Measurements from ENCODE around the gene SPG7.
"Not testable (repeated sequence)": the region's sequence is repeated elsewhere in the genome, so short reads cannot be mapped to it uniquely, and the experiment has no call there.

SPG7 gene

GRCh38 chr16:89507834-89508590 is at the start of gene SPG7:
Gene SPG7 (plus strand): TSS chr16:89508403. CDS start chr16:89508418, 15 bp downstream.
- H3K4me3 ChIP-seq (ENCODE audit: low read depth, low read length): peak within 1 kb of the TSS; percentile 91
- TF ChIP-seq, protein P1, sequence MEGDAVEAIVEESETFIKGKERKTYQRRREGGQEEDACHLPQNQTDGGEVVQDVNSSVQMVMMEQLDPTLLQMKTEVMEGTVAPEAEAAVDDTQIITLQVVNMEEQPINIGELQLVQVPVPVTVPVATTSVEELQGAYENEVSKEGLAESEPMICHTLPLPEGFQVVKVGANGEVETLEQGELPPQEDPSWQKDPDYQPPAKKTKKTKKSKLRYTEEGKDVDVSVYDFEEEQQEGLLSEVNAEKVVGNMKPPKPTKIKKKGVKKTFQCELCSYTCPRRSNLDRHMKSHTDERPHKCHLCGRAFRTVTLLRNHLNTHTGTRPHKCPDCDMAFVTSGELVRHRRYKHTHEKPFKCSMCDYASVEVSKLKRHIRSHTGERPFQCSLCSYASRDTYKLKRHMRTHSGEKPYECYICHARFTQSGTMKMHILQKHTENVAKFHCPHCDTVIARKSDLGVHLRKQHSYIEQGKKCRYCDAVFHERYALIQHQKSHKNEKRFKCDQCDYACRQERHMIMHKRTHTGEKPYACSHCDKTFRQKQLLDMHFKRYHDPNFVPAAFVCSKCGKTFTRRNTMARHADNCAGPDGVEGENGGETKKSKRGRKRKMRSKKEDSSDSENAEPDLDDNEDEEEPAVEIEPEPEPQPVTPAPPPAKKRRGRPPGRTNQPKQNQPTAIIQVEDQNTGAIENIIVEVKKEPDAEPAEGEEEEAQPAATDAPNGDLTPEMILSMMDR (IDR thresholded peaks at IDR 0.05; ENCODE audit: low read depth, low read length): no peak

- H3K4me3 ChIP-seq (ENCODE audit: low read depth, low read length): no peak overlapping the region
- TF ChIP-seq, protein P1 (IDR thresholded peaks at IDR 0.05; ENCODE audit: low read depth, low read length): no peak
These were observed 49.7 kb upstream of the SPG7 start for GRCh38 chr16:89458551-89458950.

DNA sequence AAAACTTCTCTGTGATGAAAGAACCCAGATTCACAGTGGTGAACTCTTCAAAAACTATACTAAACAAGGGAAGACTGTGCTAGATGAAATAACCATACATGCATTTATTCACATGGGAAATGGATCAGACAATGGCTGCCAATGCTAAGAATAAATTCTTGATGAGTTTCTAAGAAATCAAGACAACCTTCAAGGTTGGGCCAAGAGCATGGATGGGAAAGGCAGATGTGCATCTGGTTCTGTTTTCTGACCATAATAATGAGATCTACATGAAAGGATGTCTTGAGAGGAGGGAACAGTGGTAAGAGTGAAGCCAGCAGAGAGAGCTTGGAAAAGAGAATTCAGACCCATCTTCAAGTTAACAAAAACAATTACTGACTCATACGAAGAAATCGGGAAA is 49.2 kb upstream of the SPG7 start:
- TF ChIP-seq, protein P1 (IDR thresholded peaks at IDR 0.05; ENCODE audit: low read depth, low read length): no peak
- H3K4me3 ChIP-seq (ENCODE audit: low read depth, low read length): no peak overlapping the region

DNA sequence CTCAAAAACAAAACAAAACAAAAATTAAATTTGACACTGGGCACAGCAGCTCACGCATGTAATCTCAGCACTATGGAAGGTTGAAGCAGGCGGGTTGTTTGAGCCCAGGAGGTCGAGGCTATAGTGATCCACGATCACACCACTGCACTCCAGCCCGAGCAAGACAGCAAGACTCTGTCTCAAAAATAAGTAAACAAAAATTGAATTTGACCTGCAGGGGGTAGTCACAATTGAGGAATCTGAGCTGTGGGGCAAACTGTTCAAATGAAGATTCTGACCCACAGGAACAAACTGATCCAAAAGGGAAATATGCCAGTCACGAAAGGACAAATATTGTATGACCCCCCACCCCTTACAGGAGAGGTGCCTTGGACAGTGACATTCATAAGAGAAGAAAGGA is 47.6 kb upstream of the SPG7 start:
- no peak overlapping the region for H3K4me3 ChIP-seq (ENCODE audit: low read depth, low read length)
- TF ChIP-seq, protein P1 (IDR thresholded peaks at IDR 0.05; ENCODE audit: low read depth, low read length): no peak

- not testable (repeated sequence) for H3K4me3 ChIP-seq (ENCODE audit: low read depth, low read length)
These were observed 46.3 kb upstream of the SPG7 start for GRCh38 chr16:89461890-89462289.

DNA sequence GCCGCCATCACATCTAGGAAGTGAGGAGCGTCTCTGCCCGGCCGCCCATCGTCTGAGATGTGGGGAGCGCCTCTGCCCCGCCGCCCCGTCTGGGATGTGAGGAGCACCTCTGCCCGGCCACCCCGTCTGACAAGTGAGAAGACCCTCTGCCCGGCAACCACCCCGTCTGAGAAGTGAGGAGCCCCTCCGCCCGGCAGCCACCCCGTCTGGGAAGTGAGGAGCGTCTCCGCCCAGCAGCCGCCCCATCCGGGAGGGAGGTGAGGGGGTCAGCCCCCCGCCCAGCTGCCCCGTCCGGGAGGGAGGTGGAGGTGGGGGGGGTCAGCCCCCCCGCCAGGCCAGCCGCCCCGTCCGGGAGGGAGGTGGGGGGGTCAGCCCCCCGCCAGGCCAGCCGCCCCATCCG is 45.6 kb upstream of the SPG7 start:
- not testable (repeated sequence) for H3K4me3 ChIP-seq (ENCODE audit: low read depth, low read length)

- not testable (repeated sequence) for H3K4me3 ChIP-seq (ENCODE audit: low read depth, low read length)
These were observed 44.9 kb upstream of the SPG7 start for GRCh38 chr16:89463312-89463711.

- TF ChIP-seq, protein P1 (IDR thresholded peaks at IDR 0.05; ENCODE audit: low read depth, low read length): no peak
- H3K4me3 ChIP-seq (ENCODE audit: low read depth, low read length): no peak overlapping the region
These were observed 41.3 kb upstream of the SPG7 start for GRCh38 chr16:89466920-89467319.

DNA sequence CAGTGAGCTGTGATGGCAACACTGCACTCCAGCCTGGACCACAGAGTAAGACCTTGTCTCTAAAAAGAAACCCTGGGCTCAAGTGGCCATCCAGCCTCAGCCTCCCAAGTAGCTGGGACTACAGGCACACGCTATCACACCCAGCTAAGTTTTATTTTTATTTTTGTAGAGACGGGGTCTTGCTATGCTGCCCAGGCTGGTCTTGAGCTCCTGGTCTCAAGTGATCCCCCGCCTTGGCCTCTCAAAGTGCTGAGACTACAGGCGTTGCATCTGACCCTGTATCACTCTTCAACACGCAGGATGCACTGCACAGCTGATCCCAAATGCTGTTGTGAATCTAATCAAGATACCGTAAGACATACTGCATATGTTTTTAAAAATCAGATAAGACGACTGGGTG is 40.8 kb upstream of the SPG7 start:
- no peak overlapping the region for H3K4me3 ChIP-seq (ENCODE audit: low read depth, low read length)

More for the DNA sequence above, 40.8 kb upstream of the SPG7 start:
- TF ChIP-seq, protein P1 (IDR thresholded peaks at IDR 0.05; ENCODE audit: low read depth, low read length): no peak

Measured in WI38 (cell line).